KBM-7 (cell line): ENCODE data around the gene FSTL5.
"Not testable (repeated sequence)": the region's sequence is repeated elsewhere in the genome, so short reads cannot be mapped to it uniquely, and the experiment has no call there.

Experiments used
- DNase-seq: peaks from one replicate; pipeline ENCODE4 v3.0.0-alpha.2; 2015
- in situ Hi-C: fragments of 300-500 bp; cut with MboI; formaldehyde crosslinking; loops from 2 replicates; pipeline ENCODE4 v1.14.3; 2020; ENCODE audit warnings: low sequenced_read_pairs, low pct_unique_long_range_greater_than_20kb, mixed read lengths

FSTL5 gene

GRCh38 chr4:162111078-162111477, 52.7 kb downstream of the FSTL5 start:
- in situ Hi-C loops = no loop called here
- DNase-seq = no peak

DNA sequence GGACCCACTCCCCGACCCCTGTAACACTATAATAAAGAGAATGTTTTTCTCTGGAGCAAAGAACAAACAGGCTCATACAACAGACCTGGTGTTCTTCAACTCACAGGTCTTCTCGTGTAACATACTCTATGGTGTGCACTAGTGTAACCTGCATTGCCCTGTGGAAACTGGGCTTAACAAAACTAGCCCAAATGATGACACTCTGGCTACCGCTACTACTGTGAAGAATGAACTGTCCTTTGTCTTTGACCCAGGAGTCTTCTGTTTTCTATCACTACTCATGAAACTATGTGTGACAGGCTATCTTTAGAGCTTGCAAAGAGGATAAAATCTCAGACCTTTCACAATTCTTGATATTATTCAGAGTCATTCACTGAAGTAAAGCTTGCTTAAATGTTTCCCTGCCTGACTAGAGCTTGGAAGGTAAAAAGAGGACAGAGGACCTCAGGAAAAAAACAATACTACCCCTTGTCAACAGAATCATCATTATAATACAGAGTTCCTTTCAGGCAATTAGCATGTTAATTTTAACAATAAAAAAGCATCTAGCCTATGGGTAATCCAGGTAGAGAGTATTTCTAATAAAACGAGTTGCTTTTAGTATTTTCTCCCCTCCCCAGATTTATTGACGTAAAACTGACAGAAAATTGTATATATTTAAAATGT, 59.2 kb downstream of the FSTL5 start:
- in situ Hi-C loops = no loop called here
- no peak for DNase-seq

DNA sequence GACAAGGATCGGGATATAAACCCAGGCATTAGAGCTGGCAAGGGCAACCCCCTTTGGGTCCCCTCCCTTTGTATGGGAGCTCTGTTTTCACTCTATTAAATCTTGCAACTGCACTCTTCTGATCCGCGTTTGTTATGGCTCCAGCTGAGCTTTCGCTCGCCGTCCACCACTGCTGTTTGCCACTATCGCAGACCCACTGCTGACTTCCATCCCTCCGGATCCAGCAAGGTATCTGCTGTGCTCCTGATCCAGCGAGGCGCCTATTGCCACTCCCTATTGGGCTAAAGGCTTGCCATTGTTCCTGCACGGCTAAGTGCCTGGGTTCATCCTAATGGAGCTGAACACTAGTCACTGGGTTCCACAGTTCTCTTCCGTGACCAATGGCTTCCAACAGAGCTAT, 59.9 kb downstream of the FSTL5 start:
- DNase-seq, in situ Hi-C loops: not testable (repeated sequence)

GRCh38 chr4:162102713-162103112, 61.1 kb downstream of the FSTL5 start:
- in situ Hi-C loops = no loop called here

DNA sequence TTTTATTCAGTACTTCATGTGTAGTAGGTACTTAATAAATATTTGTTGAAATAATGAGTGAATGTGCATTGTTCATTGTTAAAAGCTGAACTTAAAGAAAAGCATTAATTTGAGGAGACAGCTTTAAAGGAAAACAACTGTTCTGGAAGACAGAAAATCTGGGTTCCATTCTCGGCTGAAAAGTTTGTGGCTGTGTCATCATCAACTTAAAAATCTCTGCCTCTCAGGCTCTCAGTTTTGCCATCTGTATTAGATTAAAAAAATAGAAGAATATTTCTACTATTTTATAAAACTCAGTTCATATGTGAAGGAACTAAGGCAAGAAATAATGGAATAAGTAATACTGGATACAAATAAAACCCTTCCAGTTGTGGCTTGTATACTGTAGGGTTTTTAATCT, 62.5 kb downstream of the FSTL5 start:
- in situ Hi-C loops = no loop called here
- DNase-seq = no peak

More at GRCh38 chr4:162102713-162103112, 61.1 kb downstream of the FSTL5 start:
- DNase-seq = no peak

DNA sequence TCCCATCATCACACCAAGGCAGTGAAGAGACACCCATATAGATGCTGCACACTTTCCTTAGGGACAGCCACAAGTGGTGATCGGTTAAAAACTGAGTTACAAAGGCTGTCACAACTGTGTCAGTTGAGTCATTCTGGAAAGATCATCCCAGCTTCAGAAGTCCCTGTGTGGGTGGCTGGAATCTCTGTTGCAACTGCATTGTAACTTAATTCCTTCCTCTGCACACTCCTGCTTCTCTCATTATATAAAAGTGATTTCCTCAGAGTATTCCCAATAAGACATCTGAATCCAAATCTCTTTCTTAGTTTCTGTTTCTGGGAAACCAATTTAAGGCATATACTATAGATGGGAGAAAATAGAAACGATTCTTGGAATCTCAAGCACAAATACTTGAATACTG, 88.1 kb downstream of the FSTL5 start:
- no peak for DNase-seq
- in situ Hi-C loops = no loop called here

DNA sequence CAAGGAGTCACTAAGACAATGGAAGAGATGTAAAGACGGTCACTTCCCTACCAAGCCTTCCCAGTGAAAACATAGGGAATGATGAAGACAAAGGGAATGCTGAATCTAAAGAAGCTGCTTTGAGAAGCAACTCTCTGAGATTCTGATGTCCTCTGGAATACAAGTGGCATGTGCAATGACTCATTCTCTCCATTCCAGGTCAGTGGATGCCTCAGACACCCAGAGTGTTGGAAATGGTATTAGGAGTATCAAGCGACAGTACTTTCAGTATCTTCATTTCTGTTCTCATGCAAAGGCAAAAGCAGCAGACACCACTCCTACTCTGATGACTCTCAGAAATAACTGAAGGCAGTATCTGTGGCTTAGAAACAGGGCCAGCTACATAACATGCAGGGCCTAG, 102.6 kb downstream of the FSTL5 start:
- in situ Hi-C loops = no loop called here
- DNase-seq = no peak

DNA sequence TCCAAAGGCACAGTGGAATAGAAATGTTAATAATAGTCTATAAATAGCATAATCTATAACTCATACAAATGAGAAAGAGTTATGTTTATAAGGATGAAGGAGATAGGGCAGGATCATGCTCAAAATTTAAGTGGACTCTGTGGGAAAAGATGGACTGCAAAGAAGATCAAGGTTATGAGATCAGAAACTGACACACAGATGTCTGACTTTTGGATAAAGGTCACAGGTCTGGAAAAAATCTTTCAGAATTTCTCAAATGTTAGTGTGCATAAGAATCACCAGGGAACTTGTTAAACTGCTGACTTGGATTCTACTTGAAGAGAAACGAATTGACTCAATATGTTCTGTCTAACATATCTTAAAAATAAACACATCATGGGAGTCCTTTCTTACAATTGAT, 104.1 kb downstream of the FSTL5 start:
- DNase-seq = no peak
- in situ Hi-C loops = no loop called here

GRCh38 chr4:162056990-162057389, 106.8 kb downstream of the FSTL5 start:
- in situ Hi-C loops = no loop called here
- no peak for DNase-seq

DNA sequence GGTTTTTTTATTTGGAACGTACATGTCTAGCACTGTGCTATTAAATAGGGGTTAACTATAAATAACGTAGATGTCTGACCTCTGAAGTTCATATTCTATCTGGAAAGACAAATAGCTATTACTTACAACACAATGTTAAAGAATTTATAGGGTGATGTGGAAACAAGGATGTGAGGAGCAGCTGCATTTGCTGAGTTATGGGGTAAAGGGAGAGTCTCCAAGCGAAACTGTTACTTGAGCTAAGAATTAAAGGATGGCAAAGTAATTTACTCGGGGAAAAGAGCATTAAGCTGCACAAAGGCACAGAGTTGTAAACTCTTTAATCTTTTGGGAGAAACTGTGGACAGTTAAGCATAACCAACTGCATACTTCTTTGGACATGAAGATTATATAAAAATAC, 117.7 kb downstream of the FSTL5 start:
- no peak for DNase-seq
- in situ Hi-C loops = no loop called here

DNA sequence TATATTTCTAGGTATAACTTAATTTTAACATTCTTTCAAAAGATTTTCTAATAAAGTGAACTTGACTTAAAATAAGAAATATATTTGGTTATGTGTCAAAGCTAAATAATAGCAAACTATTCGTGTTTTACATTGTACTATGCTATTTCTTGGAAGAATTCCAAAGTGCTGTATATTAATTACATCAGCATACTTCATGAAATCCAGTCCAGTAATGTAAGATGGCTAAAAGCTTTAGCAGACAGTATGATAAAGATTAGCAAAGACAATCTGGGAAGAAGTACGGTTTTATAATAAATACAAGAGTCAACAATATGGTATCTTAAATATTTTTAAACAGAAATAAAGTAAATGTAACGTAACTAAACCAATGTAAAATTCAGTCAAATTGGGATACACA, 125.7 kb downstream of the FSTL5 start:
- in situ Hi-C loops = no loop called here

GRCh38 chr4:162017863-162018262, 145.9 kb downstream of the FSTL5 start:
- no peak for DNase-seq
- in situ Hi-C loops = no loop called here

More for the DNA sequence above, 125.7 kb downstream of the FSTL5 start:
- DNase-seq = no peak

DNA sequence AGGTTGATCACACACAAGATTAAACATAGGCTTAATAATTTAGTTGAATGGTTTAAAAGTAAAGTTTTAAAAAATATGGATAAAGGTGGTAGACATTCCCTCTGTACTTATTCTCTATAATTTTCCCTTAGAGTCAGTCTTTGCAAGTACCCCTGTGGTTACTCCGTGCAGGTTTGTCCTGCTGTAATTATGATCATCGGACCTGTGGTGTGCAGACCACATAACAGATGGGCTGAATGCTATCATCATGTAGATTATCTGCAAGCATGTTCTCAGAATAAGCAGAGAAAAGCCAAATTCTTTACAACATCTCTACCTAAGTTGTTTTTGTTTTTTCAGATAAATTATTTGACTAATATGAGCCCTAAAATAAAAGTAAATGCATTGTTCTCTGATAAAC, 146.8 kb downstream of the FSTL5 start:
- in situ Hi-C loops = no loop called here
- DNase-seq = no peak

DNA sequence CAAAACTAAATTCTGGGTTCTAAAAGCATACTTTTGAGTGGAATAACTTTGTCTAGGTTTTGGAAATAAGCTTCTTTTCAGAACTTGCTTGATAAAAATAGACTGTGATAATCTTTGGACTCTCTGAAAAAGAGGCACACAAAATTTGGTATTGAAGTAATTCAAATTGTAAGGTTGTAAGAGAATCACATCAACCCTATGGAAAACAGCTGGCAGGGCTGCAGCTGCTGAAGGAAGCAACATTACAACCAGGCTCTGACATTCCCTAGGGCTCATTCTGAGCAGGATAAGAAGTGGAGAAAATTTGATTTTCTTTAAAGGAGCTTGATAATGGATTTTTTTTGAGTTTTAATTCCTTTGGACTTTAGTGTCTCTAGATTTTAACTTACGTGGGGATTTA, 147.6 kb downstream of the FSTL5 start:
- no peak for DNase-seq
- in situ Hi-C loops = no loop called here

GRCh38 chr4:162015090-162015489, 148.7 kb downstream of the FSTL5 start:
- in situ Hi-C loops = no loop called here
- peak; percentile 47 for DNase-seq

DNA sequence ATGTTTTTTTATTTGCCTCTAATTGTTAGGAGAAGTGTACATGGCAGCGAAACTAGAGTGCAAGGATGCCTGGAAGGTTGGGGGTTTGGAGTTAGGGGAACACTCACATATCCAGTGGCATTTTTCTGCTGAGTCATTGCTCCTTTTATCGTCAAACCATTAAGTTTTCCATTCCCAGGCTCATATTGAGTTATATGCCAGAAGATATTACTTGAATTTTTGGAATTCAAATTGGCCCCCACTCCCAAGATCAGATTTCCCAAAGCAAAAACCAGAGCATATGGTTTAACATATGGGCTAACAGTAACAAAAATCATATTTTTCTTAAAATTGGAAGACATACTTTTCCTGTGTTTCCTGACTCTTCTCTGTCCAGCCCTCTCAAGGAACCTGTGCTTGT, 152.7 kb downstream of the FSTL5 start:
- in situ Hi-C loops = no loop called here
- no peak for DNase-seq

- no peak for DNase-seq
- in situ Hi-C loops = no loop called here
Observed at GRCh38 chr4:162010362-162010761, 153.4 kb downstream of the FSTL5 start.

GRCh38 chr4:161992317-161992716, 171.5 kb downstream of the FSTL5 start:
- in situ Hi-C loops = no loop called here
- DNase-seq = no peak

GRCh38 chr4:161991811-161992210, 172.0 kb downstream of the FSTL5 start:
- in situ Hi-C loops = no loop called here
- DNase-seq = no peak

DNA sequence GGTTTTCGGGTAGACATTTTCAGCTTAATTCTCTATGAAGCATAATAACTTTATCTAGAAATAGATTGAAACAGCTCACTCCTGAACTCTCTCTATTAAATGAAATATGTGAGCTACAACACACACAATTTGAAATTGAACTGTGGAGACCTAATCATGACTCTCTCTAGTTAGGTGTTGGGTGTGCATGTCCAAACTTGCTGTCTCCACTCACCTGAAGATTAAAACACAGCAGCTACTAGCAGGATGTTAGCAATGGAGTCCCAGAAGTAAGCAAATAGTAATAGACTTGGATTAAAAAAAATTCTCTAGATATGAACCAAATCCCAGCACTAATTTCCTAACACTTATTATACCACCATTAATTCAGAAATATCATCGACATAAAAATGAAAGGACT, 173.1 kb downstream of the FSTL5 start:
- in situ Hi-C loops = no loop called here
- DNase-seq = no peak

DNA sequence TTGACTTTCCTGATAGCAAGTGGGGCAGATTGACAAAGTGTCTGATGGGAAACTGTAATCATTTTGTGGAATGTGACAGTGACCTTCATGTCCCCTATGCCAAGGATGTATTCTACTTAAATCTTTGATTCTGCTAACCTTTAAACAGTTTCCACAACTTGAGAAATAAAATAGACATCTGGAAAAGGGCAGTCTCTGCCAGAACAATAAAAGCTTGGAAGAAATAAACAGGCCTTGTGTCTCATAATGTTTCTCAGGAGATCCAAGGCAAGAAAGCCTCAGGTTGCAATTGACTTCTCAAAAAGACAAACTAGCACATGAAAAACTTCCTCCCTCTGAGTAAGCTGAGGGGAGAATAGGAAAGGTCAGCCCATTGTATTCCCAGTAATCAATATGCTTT, 174.9 kb downstream of the FSTL5 start:
- no peak for DNase-seq
- in situ Hi-C loops = no loop called here

- no peak for DNase-seq
- in situ Hi-C loops = no loop called here
Observed at GRCh38 chr4:161987611-161988010, 176.2 kb downstream of the FSTL5 start.
